Measurements from ENCODE around the gene WDR45.

WDR45 gene

DNA sequence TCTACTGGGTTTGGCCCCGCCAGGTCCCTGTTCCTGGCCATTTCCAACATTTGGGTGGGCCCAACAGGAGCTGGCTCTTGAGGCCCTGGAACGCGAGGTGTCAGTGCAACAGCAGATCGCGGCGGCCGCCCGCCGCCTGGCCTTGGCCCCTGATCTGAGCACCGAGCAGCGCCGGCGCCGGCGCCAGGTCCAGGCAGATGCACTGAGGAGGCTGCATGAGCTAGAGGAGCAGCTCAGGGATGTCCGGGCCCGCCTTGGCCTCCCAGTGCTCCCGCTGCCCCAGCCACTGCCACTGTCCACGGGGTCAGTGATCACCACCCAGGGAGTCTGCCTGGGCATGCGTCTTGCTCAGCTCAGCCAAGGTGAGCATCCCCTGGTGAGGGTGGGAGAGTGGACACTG lies 15.4 kb downstream of the WDR45 start:
- ChIA-PET POLR2A (no interaction called here), CTCF (no interaction called here)
- no peaks in the 10 kb centered on the region for H3K9me3 ChIP-seq (ENCODE audit: control insufficient read depth, insufficient read depth, low read depth, low read length)
- H3K4me3 ChIP-seq (ENCODE audit: low read depth, low read length) = no peak overlapping the region
- no peaks in the 10 kb centered on the region for H3K4me1 ChIP-seq (ENCODE audit: control insufficient read depth, insufficient read depth, low read length)
- peaks cover 0 to 41% of the 10 kb centered on the region in 2 experiments; a peak in 1 of 3 replicates for H3K36me3 ChIP-seq (ENCODE audit: control insufficient read depth in 2 of 2, insufficient read depth in 1 of 2, low read length in 2 of 2)
- TF ChIP-seq ZBTB1 (tag by site-specific recombination; IDR thresholded peaks at IDR 0.05) (no peak), RBAK (tag by site-specific recombination; IDR thresholded peaks at IDR 0.05) (no peak), SCRT2 (tag by site-specific recombination; IDR thresholded peaks at IDR 0.05) (no peak), ZNF23 (tag by site-specific recombination; IDR thresholded peaks at IDR 0.05; ENCODE audit: borderline replicate concordance) (no peak), ZNF473 (tag by site-specific recombination; IDR thresholded peaks at IDR 0.05) (no peak), ZNF449 (tag by site-specific recombination; IDR thresholded peaks at IDR 0.05) (no peak), ZNF660 (tag by site-specific recombination; IDR thresholded peaks at IDR 0.05) (no peak), ZNF707 (tag by site-specific recombination; IDR thresholded peaks at IDR 0.05) (no peak), IKZF3 (tag by site-specific recombination; IDR thresholded peaks at IDR 0.05) (no peak)
- no peak overlapping the region for H3K27ac ChIP-seq (ENCODE audit: extremely low read depth, low read depth, low read length)

DNA sequence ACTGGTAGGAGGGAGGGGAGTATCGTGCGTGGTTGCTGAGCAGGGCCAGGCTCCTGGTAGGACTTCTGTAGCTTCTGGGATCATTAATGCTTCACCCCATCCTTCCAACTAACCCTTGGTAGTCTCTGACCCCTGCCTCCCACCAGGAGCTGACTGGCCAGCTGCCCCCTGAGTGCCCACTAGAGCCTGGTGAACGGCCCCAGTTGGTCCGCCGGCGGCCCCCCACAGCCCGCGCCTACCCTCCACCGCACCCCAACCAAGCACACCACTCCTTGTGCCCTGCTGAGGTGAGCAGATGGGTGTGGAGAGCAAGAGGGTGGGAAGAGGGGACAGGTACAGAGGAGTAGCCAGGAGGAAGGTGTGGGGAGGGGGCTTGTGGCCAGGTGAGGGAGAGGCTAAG lies 16.0 kb downstream of the WDR45 start:
- POLR2A ChIA-PET = no interaction called here
- Histone ChIP-seq H3K36me3 (ENCODE audit: control insufficient read depth in 2 of 2, insufficient read depth in 1 of 2, low read length in 2 of 2) (peaks cover 0 to 41% of the 10 kb centered on the region in 2 experiments; a peak in 1 of 3 replicates), H3K4me3 (ENCODE audit: low read depth, low read length) (no peak overlapping the region), H3K9me3 (ENCODE audit: control insufficient read depth, insufficient read depth, low read depth, low read length) (no peaks in the 10 kb centered on the region), H3K4me1 (ENCODE audit: control insufficient read depth, insufficient read depth, low read length) (no peaks in the 10 kb centered on the region), H3K27ac (ENCODE audit: extremely low read depth, low read depth, low read length) (no peak overlapping the region)
- no peak for TF ChIP-seq ZNF214 (tag by site-specific recombination; IDR thresholded peaks at IDR 0.05; ENCODE audit: borderline replicate concordance)
- CTCF ChIA-PET = no interaction called here

GRCh38 chrX:49061916-49062315 lies 17.8 kb downstream of the WDR45 start:
- ChIA-PET CTCF (no interaction called here), POLR2A (no interaction called here)
- H3K4me3 ChIP-seq (ENCODE audit: low read depth, low read length) = no peak overlapping the region
- H3K4me1 ChIP-seq (ENCODE audit: control insufficient read depth, insufficient read depth, low read length) = no peaks in the 10 kb centered on the region
- TF ChIP-seq ZNF174 (tag by site-specific recombination; IDR thresholded peaks at IDR 0.05) = no peak
- no peak for TF ChIP-seq MEIS1 (CRISPR knock-in tag; IDR thresholded peaks at IDR 0.05; ENCODE audit: borderline replicate concordance)
- no peak for TF ChIP-seq ZNF510 (tag by site-specific recombination; IDR thresholded peaks at IDR 0.05; ENCODE audit: insufficient replicate concordance)
- TF ChIP-seq HOXA7 (CRISPR knock-in tag; IDR thresholded peaks at IDR 0.05; ENCODE audit: borderline replicate concordance) = no peak
- no peak for TF ChIP-seq HOXC10 (CRISPR knock-in tag; IDR thresholded peaks at IDR 0.05)
- TF ChIP-seq ZNF518A (tag by site-specific recombination; conservative IDR thresholded peaks at IDR 0.05; ENCODE audit: low read depth) = no peak
- peaks cover 0 to 41% of the 10 kb centered on the region in 2 experiments; a peak in 1 of 3 replicates for H3K36me3 ChIP-seq (ENCODE audit: control insufficient read depth in 2 of 2, insufficient read depth in 1 of 2, low read length in 2 of 2)
- no peaks in the 10 kb centered on the region for H3K9me3 ChIP-seq (ENCODE audit: control insufficient read depth, insufficient read depth, low read depth, low read length)
- H3K27ac ChIP-seq (ENCODE audit: extremely low read depth, low read depth, low read length) = no peak overlapping the region

All from HEK293 (cell line).